Type B pancreatic cell (in vitro differentiated cells): ENCODE results near the gene PLA2G2A. TPM values are rescaled to one million over a fixed set of nuclear protein-coding genes. Genes with fewer than 3 reads are reported as not detected.
A peak's percentile ranks its signal among the peaks of the same experiment; 100 is the strongest.

Source experiments
- DNase-seq: peaks from one replicate; pipeline ENCODE4 v3.0.0; 2021; ENCODE audit warnings: mixed read lengths; ENCODE audit not compliant: unreplicated experiment; ENCODE audit errors: extremely low spot score
- H3K27ac Mint-ChIP-seq: 2 replicates; pipeline ENCODE4 v1.8.0; 2021; ENCODE audit warnings: mild to moderate bottlenecking, mixed read lengths
- H3K27me3 Mint-ChIP-seq: 2 replicates; pipeline ENCODE4 v1.8.0; 2021; ENCODE audit warnings: mixed read lengths
- H3K36me3 Mint-ChIP-seq: 2 replicates; pipeline ENCODE4 v1.8.0; 2021; ENCODE audit warnings: mixed read lengths
- H3K4me1 Mint-ChIP-seq: one replicate; pipeline ENCODE4 v1.8.0; 2021; ENCODE audit warnings: mixed read lengths; ENCODE audit not compliant: unreplicated experiment
- H3K4me3 Mint-ChIP-seq: 2 replicates; pipeline ENCODE4 v1.8.0; 2021; ENCODE audit warnings: mild to moderate bottlenecking, mixed read lengths
- H3K9me3 Mint-ChIP-seq: 2 replicates; pipeline ENCODE4 v1.8.0; 2021; ENCODE audit warnings: mixed read lengths
- long read RNA-seq: library from polyadenylated mRNA; unstranded; transcript quantifications from one replicate; pipeline ENCODE4 v2.0.0, GENCODE V29; 2020
- total RNA-seq: library from RNA; stranded (reverse); gene quantifications from 2 replicates; pipeline ENCODE4 v1.2.1, GENCODE V29; 2021; ENCODE audit warnings: low replicate concordance
- TF ChIP-seq, protein P1 (sequence below): fragments of 200-600 bp; sonication (generic); conservative IDR thresholded peaks from 2 replicates; pipeline ENCODE4 v1.5.0; 2021; ENCODE audit warnings: antibody characterized with exemption, mild to moderate bottlenecking

Gene PLA2G2A, protein sequence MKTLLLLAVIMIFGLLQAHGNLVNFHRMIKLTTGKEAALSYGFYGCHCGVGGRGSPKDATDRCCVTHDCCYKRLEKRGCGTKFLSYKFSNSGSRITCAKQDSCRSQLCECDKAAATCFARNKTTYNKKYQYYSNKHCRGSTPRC
- 26.1 and 53.2 TPM in 2 replicates for total RNA-seq
- long read RNA-seq, transcript PLA2G2A-202 (5 exons, 974 nt) = major isoform, 7 of 10 reads
- long read RNA-seq, partial matches to known transcripts = 2 of 10 reads
- long read RNA-seq, other reads (novel, unspliced or antisense) = 1 of 10 reads

DNA sequence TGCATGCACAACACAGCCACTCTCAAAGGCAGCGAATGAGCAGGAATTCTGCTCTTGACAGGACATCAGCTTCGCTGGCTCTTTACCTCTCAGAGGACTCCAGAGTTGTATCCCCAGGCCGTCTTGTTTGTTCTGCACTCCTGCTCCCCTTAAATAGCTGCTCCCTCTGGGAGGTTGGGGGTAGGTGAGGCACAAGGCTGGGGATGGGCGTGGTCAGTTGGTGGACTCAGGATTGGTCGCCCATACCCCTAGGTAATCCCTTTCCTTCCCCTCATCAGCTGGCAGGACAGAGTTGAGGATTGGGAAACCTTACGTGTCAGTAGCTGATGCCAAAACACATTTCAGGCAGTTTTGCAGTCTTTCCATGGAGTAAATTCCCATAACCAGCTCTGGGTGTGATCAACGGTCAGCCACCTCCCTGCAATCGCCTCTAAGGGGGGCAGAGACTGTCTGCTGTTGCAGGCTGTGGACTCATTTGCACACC lies at the start of gene PLA2G2A:
PLA2G2A (minus strand) TSS at position 125 of the 484 bp plus-strand sequence. CDS start 845 bp downstream, outside the sequence.
- Mint-ChIP-seq H3K9me3 (no peaks in the 10 kb centered on the region), H3K27me3 (peaks cover 51% of the 10 kb centered on the region), H3K36me3 (no peaks in the 10 kb centered on the region), H3K27ac (peak within 1 kb of the TSS; percentile 76), H3K4me1 (peaks cover 10% of the 10 kb centered on the region), H3K4me3 (peak within 1 kb of the TSS; percentile 7)
- TF ChIP-seq, protein P1, sequence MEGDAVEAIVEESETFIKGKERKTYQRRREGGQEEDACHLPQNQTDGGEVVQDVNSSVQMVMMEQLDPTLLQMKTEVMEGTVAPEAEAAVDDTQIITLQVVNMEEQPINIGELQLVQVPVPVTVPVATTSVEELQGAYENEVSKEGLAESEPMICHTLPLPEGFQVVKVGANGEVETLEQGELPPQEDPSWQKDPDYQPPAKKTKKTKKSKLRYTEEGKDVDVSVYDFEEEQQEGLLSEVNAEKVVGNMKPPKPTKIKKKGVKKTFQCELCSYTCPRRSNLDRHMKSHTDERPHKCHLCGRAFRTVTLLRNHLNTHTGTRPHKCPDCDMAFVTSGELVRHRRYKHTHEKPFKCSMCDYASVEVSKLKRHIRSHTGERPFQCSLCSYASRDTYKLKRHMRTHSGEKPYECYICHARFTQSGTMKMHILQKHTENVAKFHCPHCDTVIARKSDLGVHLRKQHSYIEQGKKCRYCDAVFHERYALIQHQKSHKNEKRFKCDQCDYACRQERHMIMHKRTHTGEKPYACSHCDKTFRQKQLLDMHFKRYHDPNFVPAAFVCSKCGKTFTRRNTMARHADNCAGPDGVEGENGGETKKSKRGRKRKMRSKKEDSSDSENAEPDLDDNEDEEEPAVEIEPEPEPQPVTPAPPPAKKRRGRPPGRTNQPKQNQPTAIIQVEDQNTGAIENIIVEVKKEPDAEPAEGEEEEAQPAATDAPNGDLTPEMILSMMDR = no peak
- no peak for DNase-seq

DNA sequence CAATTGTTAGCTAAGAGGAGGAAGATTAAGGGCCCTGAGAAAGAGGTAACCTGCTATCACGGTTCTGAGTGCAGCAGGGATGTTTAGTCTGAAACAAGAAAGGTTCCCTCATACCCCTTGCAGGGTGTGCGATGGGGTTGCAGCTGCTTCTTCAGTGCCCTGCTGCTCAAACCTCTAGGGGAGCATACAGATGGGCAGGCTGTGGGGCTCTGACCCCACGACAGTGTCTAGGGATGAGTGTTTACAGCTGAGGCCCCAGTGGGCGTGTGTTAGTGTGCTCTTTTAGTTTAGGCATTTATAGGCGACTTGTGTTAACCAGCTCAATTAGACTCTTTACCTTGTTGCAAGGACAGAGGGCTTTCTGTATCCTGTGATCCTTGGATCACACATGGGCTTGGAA lies 49.3 kb upstream of the PLA2G2A start:
- Mint-ChIP-seq H3K27ac (no peak overlapping the region), H3K4me1 (no peaks in the 10 kb centered on the region), H3K9me3 (peaks cover 5% of the 10 kb centered on the region), H3K4me3 (no peak overlapping the region), H3K36me3 (no peaks in the 10 kb centered on the region), H3K27me3 (peaks cover 28% of the 10 kb centered on the region)
- DNase-seq = no peak
- TF ChIP-seq, protein P1 = no peak

DNA sequence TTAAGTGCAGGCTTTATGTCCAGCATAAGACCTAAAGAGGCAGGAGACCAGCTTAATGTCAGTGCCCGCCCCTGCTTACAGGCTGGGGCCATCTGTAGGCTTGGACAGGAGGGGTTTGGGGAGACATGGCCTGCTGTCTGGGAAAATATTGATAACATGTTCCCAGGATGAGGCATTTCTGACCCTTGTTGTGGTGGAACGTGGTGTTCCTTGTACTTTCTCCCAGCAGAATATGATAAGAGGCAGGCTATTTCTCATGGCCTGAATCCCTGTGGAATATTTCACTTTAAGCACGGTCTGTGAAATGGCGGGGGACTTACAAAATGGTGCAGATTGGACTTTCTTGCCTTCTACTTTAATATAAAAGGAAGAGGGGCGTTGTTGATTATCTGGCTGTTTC lies 48.7 kb upstream of the PLA2G2A start:
- Mint-ChIP-seq H3K27me3 (peaks cover 24% of the 10 kb centered on the region), H3K27ac (no peak overlapping the region), H3K9me3 (peaks cover 6% of the 10 kb centered on the region), H3K4me1 (no peaks in the 10 kb centered on the region), H3K36me3 (no peaks in the 10 kb centered on the region), H3K4me3 (no peak overlapping the region)
- no peak for DNase-seq
- TF ChIP-seq, protein P1 = no peak

DNA sequence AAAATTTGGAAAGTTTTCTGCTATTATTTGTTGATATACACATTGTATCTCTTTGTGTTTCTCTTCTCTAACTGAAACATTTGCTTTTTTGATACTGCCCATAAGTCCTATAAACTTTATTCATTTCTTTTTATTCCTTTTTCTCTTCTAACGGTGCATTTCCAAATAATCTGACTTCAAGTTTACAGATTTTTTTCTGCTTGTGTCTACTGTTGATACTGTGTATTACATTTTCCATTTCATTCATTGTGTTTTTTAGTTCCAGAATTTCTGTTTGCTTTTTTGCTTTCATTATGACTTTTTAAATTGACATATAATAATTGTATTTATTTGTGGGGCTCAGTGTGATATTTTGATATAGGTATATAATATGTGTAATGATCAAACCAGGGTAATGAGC lies 38.3 kb upstream of the PLA2G2A start:
- DNase-seq = no peak
- H3K27ac Mint-ChIP-seq = no peak overlapping the region
- no peaks in the 10 kb centered on the region for H3K36me3 Mint-ChIP-seq
- no peaks in the 10 kb centered on the region for H3K4me1 Mint-ChIP-seq
- H3K9me3 Mint-ChIP-seq = peaks cover 5% of the 10 kb centered on the region
- no peak overlapping the region for H3K4me3 Mint-ChIP-seq
- H3K27me3 Mint-ChIP-seq = peaks cover 10% of the 10 kb centered on the region
- TF ChIP-seq, protein P1 = no peak

DNA sequence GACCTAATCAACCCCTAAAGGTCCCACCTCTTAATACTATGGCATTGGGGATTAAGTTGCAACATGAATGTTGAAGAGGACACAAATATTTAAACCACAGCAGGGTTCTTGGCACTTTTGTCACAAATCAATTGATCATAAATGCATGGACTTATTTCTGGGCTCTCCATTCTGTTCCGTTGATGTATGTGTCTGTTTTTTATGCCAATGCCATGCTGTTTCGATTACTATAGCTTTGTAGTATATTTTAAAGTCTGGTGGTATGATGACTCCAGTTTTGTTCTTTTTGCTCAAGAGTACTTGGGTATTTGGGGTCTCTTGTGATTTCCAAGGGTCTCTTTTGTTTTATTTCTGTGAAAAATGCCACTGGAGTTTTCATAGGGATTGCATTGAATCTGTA lies 34.7 kb upstream of the PLA2G2A start:
- H3K4me3 Mint-ChIP-seq = no peak overlapping the region
- H3K27me3 Mint-ChIP-seq = peaks cover 15% of the 10 kb centered on the region
- H3K36me3 Mint-ChIP-seq = no peaks in the 10 kb centered on the region
- no peak for DNase-seq
- H3K27ac Mint-ChIP-seq = no peak overlapping the region
- TF ChIP-seq, protein P1 = no peak
- H3K4me1 Mint-ChIP-seq = no peaks in the 10 kb centered on the region
- H3K9me3 Mint-ChIP-seq = peaks cover 5% of the 10 kb centered on the region
